Measurements from ENCODE around the gene ABCA7.
"Not testable (repeated sequence)": the region's sequence is repeated elsewhere in the genome, so short reads cannot be mapped to it uniquely, and the experiment has no call there.

Gene ABCA7

GRCh38 chr19:1108291-1109031 lies 68.6 kb downstream of the ABCA7 start:
- DNase-seq = no peak

GRCh38 chr19:1109032-1109551 lies 69.2 kb downstream of the ABCA7 start:
- no peak for DNase-seq

- DNase-seq = no peak
These were observed 70.1 kb downstream of the ABCA7 start for GRCh38 chr19:1109697-1110671.

- DNase-seq = no peak
These were observed 71.1 kb downstream of the ABCA7 start for GRCh38 chr19:1110809-1111640.

- DNase-seq = no peak
These were observed 71.8 kb downstream of the ABCA7 start for GRCh38 chr19:1111641-1112267.

- DNase-seq = no peak
These were observed 72.5 kb downstream of the ABCA7 start for GRCh38 chr19:1112268-1113029.

GRCh38 chr19:1113030-1113985 lies 73.4 kb downstream of the ABCA7 start:
- DNase-seq = peak; percentile 37 to 81

- DNase-seq = no peak
These were observed 74.1 kb downstream of the ABCA7 start for GRCh38 chr19:1113986-1114483.

GRCh38 chr19:1114728-1115127 lies 74.8 kb downstream of the ABCA7 start:
- DNase-seq = not testable (repeated sequence)

All from NCI-H446 (cell line).